GM21360 (cell line): ENCODE data around the gene CXCL14.

Source experiments
- ATAC-seq: cut with Tn5 transposase; IDR thresholded peaks from one replicate; pipeline ENCODE4 v1.9.1; 2021; ENCODE audit warnings: mild to moderate bottlenecking, moderate library complexity; ENCODE audit not compliant: unreplicated experiment

Gene CXCL14

GRCh38 chr5:135598691-135599395 lies 20.1 kb upstream of the CXCL14 start:
- no peak for ATAC-seq

- no peak for ATAC-seq
These were observed 18.0 kb upstream of the CXCL14 start for GRCh38 chr5:135596788-135597187.

- ATAC-seq, result no peak
These were observed 17.5 kb upstream of the CXCL14 start for GRCh38 chr5:135596157-135596763.

GRCh38 chr5:135594416-135594960 lies 15.7 kb upstream of the CXCL14 start:
- no peak for ATAC-seq

GRCh38 chr5:135593886-135594285 lies 15.1 kb upstream of the CXCL14 start:
- ATAC-seq, result no peak

GRCh38 chr5:135593141-135593540 lies 14.3 kb upstream of the CXCL14 start:
- no peak for ATAC-seq

GRCh38 chr5:135592312-135593045 lies 13.7 kb upstream of the CXCL14 start:
- ATAC-seq, result no peak

- no peak for ATAC-seq
These were observed 12.5 kb upstream of the CXCL14 start for GRCh38 chr5:135591277-135591676.

- no peak for ATAC-seq
These were observed 10.4 kb upstream of the CXCL14 start for GRCh38 chr5:135589152-135589551.

- ATAC-seq, result no peak
These were observed 9.2 kb upstream of the CXCL14 start for GRCh38 chr5:135587721-135588663.

- ATAC-seq, result no peak
These were observed 6.1 kb upstream of the CXCL14 start for GRCh38 chr5:135584918-135585317.

GRCh38 chr5:135584276-135584675 lies 5.5 kb upstream of the CXCL14 start:
- no peak for ATAC-seq

GRCh38 chr5:135582099-135582781 lies 3.4 kb upstream of the CXCL14 start:
- no peak for ATAC-seq

GRCh38 chr5:135578305-135578684 lies 496 bp downstream of the CXCL14 start:
- no peak for ATAC-seq

- ATAC-seq, result no peak
These were observed 1.4 kb downstream of the CXCL14 start for GRCh38 chr5:135577421-135577820.

GRCh38 chr5:135576075-135576599 lies 2.7 kb downstream of the CXCL14 start:
- ATAC-seq, result no peak

- no peak for ATAC-seq
These were observed 4.3 kb downstream of the CXCL14 start for GRCh38 chr5:135574493-135574892.

GRCh38 chr5:135571902-135572301 lies 6.9 kb downstream of the CXCL14 start:
- ATAC-seq, result no peak

GRCh38 chr5:135571066-135571609 lies 7.7 kb downstream of the CXCL14 start:
- no peak for ATAC-seq

- no peak for ATAC-seq
These were observed 8.4 kb downstream of the CXCL14 start for GRCh38 chr5:135570453-135570764.
